Kidney glomerular epithelial cell (primary cell): ENCODE data around the gene SLC25A34.

Experiments used
- DNase-seq: peaks from one replicate; lab custom pipeline; 2025; lab: John Stamatoyannopoulos, UW

SLC25A34 gene

DNA sequence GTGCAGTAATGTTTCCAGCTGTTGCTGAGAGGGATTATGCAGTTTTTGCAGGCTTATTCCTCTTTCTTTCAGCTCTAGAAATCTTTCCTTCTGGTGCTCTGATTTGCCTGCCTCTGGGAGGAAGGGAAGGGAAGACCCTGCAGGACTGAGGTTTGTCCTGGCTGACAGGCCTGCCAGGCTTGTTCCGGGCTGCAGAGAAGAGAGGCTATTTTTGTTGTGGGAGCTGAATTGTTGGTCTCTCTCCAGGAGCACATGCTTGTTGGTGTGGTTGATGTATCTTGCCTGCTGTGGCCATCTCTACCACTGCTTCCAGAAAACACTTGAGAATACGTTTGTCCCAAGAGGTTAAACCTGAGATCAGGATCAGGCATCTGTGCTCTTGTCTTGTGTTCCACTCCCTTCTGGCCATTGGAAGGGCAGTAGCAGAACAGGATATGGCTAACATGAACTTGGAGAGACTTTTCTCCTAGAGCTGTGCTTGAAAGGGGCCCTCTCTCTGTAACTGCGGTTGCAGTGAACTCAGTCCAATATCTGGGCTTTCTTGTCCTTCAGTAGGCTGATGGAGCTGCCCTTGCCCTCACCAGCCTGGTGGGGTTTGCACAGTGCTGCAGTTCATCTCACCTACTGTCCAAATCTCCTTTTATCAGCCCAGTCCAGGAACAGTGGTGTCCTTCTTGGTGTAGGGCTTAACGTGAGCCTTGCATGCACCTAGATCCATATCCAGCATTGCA, 21.5 kb upstream of the SLC25A34 start:
- no peak for DNase-seq

DNA sequence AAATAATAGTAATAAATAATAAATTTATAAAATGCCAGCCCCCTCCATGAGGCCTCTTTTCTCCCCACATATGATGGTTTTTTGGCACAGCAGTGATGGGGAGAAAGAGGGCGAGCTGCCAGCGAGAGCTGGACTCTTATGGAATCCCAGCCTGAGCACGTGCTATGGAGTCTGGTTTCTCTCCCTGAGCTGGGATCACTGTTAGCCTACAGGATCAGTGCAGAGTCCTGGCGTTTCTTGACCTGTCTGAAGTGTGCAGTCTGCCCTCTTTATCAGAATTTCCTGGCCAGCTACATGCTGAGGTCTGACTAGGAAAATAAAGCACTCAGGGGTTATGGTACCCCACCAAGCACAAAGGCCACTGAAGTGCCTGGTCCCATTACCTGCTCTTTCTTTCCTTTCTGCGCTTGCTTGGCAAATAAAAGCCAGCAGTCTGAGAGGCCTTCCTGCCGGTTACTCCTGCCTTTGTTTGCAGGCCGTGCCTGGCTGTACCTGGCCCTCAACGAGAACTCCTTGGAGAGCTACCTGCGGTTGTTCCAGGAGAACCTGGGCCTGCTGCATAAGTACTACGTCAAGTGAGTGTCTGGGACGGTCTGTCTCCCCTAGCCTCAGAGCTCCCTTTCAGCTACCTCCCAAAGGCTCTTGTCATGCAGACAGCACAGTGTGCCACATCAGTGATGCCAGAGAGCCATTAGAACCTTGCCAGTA, 18.5 kb upstream of the SLC25A34 start:
- no peak for DNase-seq

DNA sequence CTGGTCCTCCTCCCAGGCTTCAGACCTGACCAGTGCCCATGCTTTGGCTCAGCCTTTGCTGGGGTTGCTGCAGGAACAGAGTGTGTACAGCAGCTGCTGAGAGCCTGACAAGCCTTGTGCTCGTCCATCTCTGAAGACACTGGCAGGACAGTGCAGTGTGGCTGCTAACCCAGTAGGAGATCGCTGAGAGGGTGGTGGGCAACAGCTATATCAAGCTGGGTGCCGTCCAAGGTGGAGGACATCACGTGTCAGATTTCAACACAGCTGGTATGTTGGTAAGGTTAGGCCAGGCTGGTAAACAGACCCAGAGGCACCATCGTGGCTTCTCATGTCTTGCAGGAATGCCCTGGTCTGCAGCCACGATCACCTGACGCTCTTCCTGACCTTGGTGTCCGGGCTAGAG, 17.9 kb upstream of the SLC25A34 start:
- no peak for DNase-seq

DNA sequence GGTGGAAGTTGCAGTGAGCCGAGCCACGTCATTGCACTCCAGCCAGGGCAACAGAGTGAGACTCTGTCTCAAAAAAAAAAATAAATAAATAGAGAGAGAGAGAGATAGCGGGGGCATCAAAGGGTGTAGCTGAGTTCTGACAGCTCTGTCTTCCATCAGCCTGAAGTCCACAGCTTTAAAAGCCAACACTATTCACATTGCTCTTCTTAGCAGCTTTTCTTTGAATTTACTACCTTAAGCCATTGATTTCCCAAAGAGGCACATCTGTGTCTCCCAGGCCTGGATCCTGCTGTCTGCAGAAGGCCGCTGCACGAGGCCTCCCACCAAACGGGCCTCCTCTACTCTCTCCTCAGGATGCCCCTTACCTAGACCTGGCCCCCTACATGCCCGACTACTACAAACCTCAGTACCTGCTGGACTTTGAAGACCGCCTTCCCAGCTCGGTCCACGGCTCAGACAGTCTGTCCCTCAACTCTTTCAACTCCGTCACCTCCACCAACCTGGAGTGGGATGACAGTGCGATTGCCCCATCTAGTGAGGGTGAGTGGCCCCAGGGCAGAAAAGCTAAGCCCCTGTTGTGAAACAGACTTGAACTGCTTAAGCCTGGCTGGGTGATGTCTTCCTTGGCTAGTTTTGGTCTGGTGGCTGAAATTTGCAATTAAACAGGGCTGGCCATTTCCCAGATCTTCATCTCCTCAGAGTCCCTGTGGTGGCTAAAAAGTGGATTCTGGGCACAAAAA, 16.5 kb upstream of the SLC25A34 start:
- DNase-seq, result no peak

DNA sequence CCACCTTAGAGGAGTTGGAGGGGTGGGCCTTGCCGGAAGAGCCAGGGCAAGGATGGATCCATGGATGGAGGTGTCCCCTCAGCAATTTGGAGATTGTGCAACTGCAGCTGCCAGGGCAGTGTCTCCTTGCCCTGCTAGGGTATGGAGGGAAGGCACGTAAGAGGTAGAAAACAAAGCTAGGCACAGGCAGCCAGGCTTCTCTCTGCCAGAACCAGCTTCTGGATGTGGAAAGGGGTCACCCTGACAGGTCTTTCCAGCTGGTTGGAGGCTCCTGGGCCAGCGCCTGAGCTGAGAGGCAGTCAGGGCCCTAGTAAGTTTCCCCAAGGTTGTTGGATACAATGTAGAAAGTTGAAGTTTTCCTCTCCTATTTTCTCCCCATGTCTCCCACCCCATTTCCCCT, 15.2 kb upstream of the SLC25A34 start:
- DNase-seq, result no peak

DNA sequence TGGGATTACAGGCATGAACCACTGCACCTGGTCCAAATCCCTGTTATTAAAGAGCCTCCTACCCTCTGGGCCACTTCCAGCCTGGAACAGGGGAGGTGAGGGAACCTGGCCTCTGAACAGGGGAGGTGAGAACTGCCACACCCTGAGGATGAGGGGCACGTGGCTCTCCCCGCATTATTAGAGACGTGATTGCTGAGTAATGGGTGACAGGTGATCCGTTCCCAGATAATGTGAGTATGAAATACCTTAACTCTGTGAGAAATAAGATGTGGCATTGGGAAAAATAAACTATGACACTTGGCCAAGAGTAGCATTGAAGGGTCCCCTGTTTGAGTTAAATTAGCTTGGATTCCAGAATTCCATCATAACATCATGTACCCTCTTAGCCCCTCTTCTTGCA, 13.6 kb upstream of the SLC25A34 start:
- no peak for DNase-seq

DNA sequence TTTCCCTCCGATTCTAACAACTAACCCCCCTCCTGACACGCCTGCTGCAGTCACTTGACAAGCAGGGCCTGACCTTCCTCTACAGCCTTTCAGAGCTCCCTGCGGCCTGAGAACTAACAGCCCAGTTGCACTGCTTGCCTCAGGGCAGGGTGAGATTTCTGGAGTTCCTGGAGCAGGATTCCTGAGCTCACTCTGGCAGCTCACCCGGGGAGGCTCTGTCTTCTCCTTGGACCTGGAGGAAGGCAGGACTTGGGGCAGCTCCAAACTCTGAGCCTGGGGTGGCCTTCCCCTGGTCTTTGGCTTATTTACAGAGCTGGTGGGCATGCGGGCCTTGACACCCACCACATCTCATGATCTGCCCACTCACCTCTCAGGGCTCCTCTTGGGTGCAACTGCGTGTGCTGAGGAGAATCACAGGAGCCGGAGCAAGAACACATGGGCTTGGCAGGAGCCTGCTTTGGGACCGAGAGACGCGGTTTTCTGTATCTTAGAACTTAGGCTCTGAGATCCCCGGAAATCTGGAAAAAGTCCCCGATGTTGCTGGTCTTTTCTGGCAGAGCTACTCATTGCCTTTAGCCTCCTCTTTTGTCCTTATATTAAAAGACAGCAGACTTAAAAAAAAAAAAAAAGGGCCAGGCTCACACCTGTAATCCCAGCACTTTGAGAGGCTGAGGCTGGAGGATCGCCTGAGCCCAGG, 13.1 kb upstream of the SLC25A34 start:
- no peak for DNase-seq

DNA sequence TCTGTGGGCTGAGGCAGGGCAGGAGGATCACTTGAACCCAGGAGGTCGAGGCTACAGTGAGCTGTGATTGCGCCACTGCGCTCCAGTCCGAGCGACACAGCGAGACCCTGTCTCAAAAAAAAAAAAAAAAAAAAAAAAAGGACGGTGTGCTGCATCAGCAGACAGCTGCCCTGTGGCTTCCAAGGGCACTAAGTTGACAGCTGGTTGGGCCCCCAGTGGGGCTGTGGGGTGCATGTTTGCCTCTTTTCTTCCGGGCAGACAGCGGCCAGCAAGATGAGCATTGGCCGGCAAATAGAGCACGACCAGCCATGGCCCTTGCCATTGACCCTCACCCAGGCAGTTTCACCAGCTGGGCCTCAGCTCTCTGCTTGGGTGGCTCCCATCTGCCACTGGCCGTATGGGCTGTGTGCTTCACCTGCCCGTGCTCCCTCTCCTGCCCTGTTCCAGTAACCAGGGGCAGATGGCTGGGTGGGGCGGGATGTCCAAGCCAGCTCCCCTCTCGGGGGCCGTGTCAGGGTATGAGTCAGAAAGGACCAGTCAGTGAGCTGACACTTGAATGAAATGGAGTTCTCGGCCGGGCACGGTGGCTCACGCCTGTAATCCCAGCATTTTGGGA, 12.3 kb upstream of the SLC25A34 start:
- no peak for DNase-seq

DNA sequence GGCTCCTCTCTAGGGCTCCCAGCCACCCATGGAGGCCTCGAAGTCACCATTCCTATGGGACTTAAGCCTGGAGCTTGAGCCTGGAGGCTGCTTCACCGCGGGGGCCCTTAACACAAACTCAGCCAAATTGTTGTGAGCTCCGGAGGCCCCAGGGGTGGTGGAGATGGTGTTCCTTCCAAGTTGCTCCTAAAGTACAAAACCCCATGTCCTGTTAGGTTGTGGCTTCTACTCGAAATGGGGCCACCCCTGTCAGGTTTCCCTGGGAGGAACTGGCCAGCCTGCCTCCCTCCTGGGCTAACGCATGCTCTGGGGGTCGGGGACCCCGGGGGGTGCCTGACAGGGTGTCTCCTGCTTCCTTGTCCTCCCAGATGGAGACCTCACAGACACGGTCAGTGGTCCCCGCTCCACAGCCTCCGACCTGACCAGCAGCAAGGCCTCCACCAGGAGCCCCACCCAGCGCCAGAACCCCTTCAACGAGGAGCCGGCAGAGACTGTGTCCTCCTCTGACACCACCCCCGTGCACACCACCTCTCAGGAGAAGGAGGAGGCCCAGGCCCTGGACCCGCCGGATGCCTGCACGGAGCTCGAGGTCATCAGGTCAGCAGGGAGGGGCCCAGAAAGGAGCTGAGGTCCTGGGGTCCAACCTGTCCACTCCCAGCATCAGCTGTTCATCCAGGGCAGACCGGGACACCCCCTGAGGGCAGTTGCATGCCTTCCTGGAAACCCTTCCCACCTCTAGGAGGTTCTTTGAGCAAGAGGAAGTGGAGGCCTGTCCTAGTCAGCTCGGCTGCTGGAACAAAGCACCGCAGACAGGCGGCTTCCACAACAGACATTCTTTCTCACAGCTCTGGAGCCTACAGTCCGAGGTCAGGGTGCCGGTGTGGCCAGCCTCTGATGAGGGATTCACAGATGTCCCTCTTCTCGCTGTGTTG, 10.8 kb upstream of the SLC25A34 start:
- DNase-seq, result no peak

DNA sequence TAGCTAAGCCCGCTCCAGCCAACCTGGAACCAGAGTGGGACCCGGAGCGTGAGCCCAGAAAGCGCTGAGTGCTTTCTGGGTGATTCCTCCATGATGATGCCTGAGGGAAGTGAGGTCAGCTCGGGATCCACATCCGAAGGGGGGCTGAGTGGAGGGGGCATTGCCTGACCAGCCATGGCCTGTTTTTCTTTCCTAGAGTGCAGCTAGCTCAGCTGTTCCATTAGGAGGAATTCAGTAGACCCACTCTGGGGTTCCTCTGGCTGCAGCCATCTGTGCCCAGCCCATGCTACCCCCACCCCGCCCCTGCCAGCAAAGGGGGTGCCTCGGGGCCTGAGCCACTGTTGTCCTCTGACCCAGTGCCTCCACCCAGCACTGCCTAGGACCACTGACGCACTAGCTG, 9.6 kb upstream of the SLC25A34 start:
- DNase-seq, result no peak

DNA sequence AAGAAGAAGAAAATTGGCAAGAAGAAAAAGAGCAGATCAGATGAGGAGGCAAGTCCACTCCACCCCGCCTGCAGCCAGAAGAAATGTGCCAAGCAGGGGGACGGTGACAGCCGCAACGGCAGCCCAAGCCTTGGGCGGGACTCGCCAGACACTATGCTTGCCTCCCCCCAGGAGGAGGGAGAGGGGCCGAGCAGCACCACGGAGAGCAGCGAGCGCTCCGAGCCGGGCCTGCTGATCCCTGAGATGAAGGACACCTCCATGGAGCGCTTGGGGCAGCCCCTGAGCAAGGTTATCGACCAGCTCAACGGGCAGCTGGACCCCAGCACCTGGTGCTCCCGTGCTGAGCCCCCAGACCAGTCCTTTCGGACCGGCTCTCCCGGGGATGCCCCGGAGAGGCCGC, 9.0 kb upstream of the SLC25A34 start:
- no peak for DNase-seq

DNA sequence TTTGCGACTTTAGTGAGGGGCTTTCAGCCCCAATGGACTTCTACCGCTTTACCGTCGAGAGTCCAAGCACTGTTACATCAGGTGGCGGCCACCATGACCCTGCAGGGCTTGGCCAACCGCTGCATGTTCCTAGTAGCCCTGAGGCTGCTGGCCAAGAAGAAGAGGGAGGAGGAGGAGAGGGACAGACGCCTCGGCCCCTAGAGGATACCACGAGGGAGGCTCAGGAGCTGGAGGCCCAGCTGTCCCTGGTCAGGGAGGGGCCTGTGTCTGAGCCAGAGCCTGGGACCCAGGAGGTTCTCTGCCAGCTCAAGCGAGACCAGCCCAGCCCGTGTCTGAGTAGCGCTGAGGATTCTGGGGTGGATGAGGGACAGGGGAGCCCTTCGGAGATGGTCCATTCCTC, 8.6 kb upstream of the SLC25A34 start:
- no peak for DNase-seq

DNA sequence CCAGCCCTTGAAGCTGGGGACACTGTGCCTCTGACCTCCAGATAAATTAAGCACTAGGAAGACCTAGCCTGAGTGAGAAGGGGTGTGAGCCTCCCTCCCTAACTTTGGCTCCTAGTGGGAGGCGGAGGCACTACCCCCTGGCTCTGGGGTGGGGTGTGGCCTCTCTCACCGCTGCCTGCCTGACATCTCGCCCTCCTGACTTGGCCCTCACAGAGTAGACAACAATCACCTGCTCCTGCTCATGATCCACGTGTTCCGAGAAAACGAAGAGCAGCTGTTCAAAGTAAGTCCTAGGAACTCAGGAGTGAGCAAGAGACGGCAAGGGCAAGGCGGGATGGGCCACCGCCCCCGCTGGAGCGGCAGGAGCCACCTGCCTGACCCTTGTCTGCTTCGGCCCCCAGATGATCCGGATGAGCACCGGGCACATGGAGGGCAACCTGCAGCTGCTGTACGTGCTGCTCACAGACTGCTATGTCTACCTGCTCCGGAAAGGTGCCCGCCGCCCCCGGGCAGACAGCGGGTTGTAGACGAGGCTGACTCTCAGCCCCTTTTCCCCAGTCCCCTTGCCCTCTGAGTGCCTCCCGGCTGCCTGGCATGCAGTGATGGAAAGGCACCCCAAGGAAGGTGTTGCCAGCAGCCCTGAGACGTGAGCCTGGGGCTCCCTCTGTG, 8.1 kb upstream of the SLC25A34 start:
- no peak for DNase-seq

DNA sequence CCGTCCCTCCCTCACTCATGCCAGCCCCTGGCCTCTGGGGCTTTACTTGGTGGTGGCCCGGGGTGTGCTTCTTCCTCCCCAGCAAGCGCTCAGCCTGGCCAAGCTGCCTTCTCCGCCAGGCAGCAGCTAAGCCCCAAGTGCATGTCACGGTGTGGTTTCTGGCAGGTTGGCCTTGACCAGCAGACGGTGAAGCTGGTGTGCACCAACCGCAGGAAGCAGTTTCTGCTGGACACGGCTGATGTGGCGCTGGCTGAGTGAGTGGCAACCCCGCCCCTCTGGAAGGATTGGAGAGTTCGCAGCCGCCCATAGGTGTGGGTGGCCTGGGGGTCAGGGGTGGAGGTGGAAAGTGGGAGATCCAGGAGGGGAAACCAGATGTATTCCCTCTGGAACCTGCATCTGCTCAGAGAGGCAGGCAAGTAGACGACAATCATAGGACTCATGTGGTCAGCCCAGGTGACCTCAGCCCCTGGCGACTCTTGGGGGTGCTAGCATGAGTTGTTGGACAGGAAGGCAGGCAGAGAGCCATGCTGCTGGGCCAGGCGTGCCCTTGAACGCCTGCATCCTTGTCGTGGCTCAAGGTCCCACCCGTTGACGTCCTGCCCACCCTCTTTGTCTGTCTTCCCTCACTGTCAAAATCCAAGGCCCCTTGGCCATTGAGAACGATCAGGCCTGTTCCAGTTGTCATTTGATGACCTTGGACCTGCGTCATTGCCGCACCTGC, 7.0 kb upstream of the SLC25A34 start:
- no peak for DNase-seq

DNA sequence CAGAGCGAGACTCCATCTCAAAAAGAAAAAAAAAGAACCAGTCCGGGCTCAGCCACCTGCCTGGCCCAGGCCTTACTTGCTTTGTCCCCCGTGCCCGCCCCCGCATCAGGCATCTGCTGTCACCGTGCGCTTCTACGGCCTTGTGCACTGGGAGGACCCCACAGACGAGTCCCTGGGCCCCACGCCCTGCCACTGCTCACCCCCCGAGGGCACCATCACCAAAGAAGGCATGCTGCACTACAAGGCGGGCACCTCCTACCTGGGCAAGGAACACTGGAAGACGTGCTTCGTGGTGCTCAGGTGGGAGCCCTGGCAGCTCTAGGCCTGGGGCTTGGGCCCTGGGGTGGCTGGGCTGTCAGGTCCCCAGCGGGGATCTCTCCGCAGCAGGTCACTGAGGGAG, 5.6 kb upstream of the SLC25A34 start:
- no peak for DNase-seq

DNA sequence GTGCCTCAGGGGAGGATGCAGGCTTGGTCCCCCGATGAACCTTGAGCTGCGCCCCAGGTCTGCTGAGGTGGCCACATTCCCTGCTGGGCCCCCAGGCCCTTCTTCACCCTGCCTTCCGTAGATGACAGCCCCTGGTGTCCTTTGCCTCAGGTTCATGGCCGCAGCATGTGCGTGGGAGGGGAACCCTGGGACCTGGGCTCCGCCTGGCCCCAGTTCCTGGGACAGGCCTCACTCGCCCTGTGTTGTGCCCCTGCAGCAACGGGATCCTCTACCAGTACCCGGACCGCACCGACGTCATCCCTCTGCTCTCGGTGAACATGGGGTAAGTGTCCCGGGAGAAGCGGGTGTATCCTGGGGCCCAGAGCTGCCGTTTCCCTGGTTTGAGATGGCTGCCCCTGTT, 5.1 kb upstream of the SLC25A34 start:
- DNase-seq, result no peak

DNA sequence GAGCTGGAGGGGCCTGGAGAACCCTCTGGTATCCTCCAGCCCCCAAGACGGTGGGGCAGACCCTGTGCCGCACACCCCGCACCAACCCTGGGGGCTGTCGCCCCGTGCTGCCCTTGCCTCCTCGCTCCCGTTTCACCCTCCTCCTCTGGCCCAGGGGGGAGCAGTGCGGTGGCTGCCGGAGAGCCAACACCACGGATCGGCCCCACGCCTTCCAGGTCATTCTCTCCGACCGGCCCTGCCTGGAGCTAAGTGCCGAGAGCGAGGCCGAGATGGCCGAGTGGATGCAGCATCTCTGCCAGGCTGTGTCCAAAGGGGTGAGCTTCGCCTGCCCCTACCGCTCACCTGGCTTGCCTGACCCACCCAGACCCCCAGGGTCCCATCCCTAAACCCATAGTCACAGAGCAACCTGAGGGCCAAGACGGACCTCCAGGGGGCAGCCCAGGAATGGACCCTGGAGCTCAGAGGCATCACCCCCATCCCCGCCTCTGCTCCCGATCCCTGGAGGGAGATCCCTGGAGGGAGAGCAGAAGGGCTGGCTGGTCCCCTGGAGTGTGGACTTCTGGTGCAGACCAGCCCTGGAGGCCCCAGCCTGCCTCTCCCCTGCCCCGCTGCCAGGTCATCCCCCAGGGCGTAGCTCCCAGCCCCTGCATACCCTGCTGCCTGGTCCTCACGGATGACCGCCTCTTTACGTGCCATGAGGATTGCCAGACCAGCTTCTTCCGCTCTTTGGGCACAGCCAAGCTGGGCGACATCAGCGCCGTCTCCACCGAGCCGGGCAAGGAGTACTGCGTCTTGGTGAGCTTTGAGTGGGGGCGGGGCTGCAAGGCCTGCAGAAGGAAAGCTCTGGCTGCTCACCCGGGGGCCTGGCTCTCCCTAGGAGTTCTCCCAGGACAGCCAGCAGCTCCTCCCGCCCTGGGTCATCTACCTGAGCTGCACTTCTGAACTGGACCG, 4.0 kb upstream of the SLC25A34 start:
- DNase-seq, result no peak

DNA sequence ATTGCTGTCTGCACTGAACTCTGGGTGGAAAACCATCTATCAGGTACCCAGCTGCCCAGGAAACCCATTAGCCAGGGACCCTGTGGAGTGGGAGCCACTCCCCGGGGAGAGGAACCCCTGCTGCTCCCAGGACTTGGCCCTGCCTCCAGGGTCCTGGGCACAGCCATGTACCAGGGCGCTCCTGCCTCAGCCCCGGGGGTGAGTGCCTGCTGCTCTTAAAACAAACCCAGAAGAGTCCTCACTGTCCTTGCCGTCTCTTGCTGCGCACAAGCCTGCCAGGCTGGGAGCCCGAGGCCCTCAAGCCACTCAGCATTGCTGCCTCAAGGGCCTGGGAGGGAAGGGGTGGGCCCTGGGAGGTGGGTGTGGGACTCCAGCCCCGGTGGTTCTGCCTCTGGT, 3.4 kb upstream of the SLC25A34 start:
- no peak for DNase-seq
